ENCODE measurements around the gene APH1A.

APH1A gene

GRCh38 chr1:150262388-150263320 is 6.2 kb downstream of the APH1A start:
- Histone ChIP-seq H4K20me1 (ENCODE audit: control insufficient read depth, insufficient read depth, low read depth, low read length) (peaks cover 4% of the 10 kb centered on the region; the same call in 1 of the 2 replicates), H3K36me3 (ENCODE audit: control insufficient read depth, low read length) (peaks cover 32% of the 10 kb centered on the region), H3K27me3 (ENCODE audit: control insufficient read depth, low read length) (peaks cover 23% of the 10 kb centered on the region), H3F3A (ENCODE audit: control insufficient read depth, insufficient read depth) (peaks cover 4% of the 10 kb centered on the region), H3K79me2 (ENCODE audit: control insufficient read depth, low read length) (peaks cover 16% of the 10 kb centered on the region), H3K4me1 (ENCODE audit: control insufficient read depth, low read length) (peaks cover 32% of the 10 kb centered on the region), H3K27ac (ENCODE audit: low read depth, low read length) (no peak overlapping the region), H3K4me3 (ENCODE audit: low read length) (no peak overlapping the region), H3K9me3 (ENCODE audit: control insufficient read depth, insufficient read depth, low read length) (no peaks in the 10 kb centered on the region), H3K4me2 (ENCODE audit: low read length) (peak overlapping the region; percentile 18; the same call in 1 of the 2 replicates), H3K9me2 (replicated peaks; ENCODE audit: control insufficient read depth, low read length) (no peaks in the 10 kb centered on the region)
- TF ChIP-seq EZH2phosphoT487 (IDR thresholded peaks at IDR 0.05; ENCODE audit: borderline replicate concordance, low read length) = no peak
- TF ChIP-seq CTCF (IDR thresholded peaks at IDR 0.05; ENCODE audit: low read depth, low read length, poor library complexity, severe bottlenecking) = no peak

- H3K36me3 ChIP-seq (ENCODE audit: control insufficient read depth, low read length) = peaks cover 20% of the 10 kb centered on the region
- no peak overlapping the region for H3K27ac ChIP-seq (ENCODE audit: low read depth, low read length)
- H3K4me3 ChIP-seq (ENCODE audit: low read length) = no peak overlapping the region
- no peaks in the 10 kb centered on the region for H4K20me1 ChIP-seq (ENCODE audit: control insufficient read depth, insufficient read depth, low read depth, low read length)
- peaks cover 25% of the 10 kb centered on the region for H3K4me1 ChIP-seq (ENCODE audit: control insufficient read depth, low read length)
- H3F3A ChIP-seq (ENCODE audit: control insufficient read depth, insufficient read depth) = peaks cover 4% of the 10 kb centered on the region
- H3K27me3 ChIP-seq (ENCODE audit: control insufficient read depth, low read length) = peaks cover 36% of the 10 kb centered on the region
- TF ChIP-seq CTCF (IDR thresholded peaks at IDR 0.05; ENCODE audit: low read depth, low read length, poor library complexity, severe bottlenecking) (no peak), EZH2phosphoT487 (IDR thresholded peaks at IDR 0.05; ENCODE audit: borderline replicate concordance, low read length) (no peak)
- H3K79me2 ChIP-seq (ENCODE audit: control insufficient read depth, low read length) = peaks cover 3% of the 10 kb centered on the region; the same call in 1 of the 2 replicates
- no peaks in the 10 kb centered on the region for H3K9me2 ChIP-seq (replicated peaks; ENCODE audit: control insufficient read depth, low read length)
- H3K4me2 ChIP-seq (ENCODE audit: low read length) = no peak overlapping the region
- no peaks in the 10 kb centered on the region for H3K9me3 ChIP-seq (ENCODE audit: control insufficient read depth, insufficient read depth, low read length)
These were observed 7.4 kb downstream of the APH1A start for GRCh38 chr1:150261367-150261766.

GRCh38 chr1:150259758-150260669 is 8.8 kb downstream of the APH1A start:
- Histone ChIP-seq H3K4me1 (ENCODE audit: control insufficient read depth, low read length) (peaks cover 35% of the 10 kb centered on the region), H3F3A (ENCODE audit: control insufficient read depth, insufficient read depth) (peaks cover 4% of the 10 kb centered on the region), H3K27ac (ENCODE audit: low read depth, low read length) (no peak overlapping the region), H3K79me2 (ENCODE audit: control insufficient read depth, low read length) (no peaks in the 10 kb centered on the region), H3K4me2 (ENCODE audit: low read length) (no peak overlapping the region), H3K27me3 (ENCODE audit: control insufficient read depth, low read length) (peaks cover 40% of the 10 kb centered on the region), H3K9me3 (ENCODE audit: control insufficient read depth, insufficient read depth, low read length) (no peaks in the 10 kb centered on the region), H3K36me3 (ENCODE audit: control insufficient read depth, low read length) (peaks cover 7% of the 10 kb centered on the region; the same call in 1 of the 2 replicates), H3K9me2 (replicated peaks; ENCODE audit: control insufficient read depth, low read length) (no peaks in the 10 kb centered on the region), H3K4me3 (ENCODE audit: low read length) (no peak overlapping the region), H4K20me1 (ENCODE audit: control insufficient read depth, insufficient read depth, low read depth, low read length) (no peaks in the 10 kb centered on the region)
- no peak for TF ChIP-seq EZH2phosphoT487 (IDR thresholded peaks at IDR 0.05; ENCODE audit: borderline replicate concordance, low read length)
- no peak for TF ChIP-seq CTCF (IDR thresholded peaks at IDR 0.05; ENCODE audit: low read depth, low read length, poor library complexity, severe bottlenecking)

All from DOHH2 (cell line).